Activated CD8-positive, alpha-beta memory T cell treated with anti-CD3 and anti-CD28 coated beads for 36 hours (primary cell): ENCODE results near the gene ACP7. TPM values are rescaled to one million over a fixed set of nuclear protein-coding genes. Genes with fewer than 3 reads are reported as not detected.

Experiments
- CTCF ChIA-PET: fragments of 350-600 bp; sonication (Branson Sonifier 250); formaldehyde crosslinking; loops from one replicate; lab custom pipeline; 2021; ENCODE audit warnings: antibody characterized with exemption; lab: Charles Lee
- POLR2A ChIA-PET: fragments of 350-600 bp; sonication (Branson Sonifier 250); formaldehyde crosslinking; loops from one replicate; lab custom pipeline; 2021; ENCODE audit warnings: antibody characterized with exemption; lab: Charles Lee
- total RNA-seq, 2 experiments: library from RNA; stranded (reverse); gene quantifications; one replicate each; pipeline ENCODE4 v1.2.3, GENCODE V29; 2021

Gene ACP7
- total RNA-seq, 2 experiments from 2014 or later, result not detected

DNA sequence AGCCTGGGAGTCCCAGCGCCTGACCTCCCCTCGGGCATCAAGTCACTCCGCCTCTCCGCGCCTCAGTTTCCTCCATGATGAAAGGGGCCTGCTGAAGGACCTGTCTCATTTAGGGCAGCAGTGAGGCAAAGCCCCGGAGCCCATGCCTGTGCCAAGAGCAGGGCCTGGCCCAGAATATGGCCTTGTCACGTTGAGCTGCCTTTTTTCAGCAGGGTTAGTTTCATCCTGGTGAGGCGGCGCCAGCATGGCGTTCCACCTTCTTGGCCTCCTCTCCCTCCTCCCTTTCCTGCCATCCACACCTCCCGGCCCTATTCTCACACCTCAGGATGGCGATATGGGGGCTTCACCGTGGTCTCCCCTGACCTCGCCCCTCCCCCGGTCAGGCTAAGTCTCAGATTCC is 71.6 kb downstream of the ACP7 start:
- POLR2A ChIA-PET, result no interaction called here
- CTCF ChIA-PET, result no interaction called here

DNA sequence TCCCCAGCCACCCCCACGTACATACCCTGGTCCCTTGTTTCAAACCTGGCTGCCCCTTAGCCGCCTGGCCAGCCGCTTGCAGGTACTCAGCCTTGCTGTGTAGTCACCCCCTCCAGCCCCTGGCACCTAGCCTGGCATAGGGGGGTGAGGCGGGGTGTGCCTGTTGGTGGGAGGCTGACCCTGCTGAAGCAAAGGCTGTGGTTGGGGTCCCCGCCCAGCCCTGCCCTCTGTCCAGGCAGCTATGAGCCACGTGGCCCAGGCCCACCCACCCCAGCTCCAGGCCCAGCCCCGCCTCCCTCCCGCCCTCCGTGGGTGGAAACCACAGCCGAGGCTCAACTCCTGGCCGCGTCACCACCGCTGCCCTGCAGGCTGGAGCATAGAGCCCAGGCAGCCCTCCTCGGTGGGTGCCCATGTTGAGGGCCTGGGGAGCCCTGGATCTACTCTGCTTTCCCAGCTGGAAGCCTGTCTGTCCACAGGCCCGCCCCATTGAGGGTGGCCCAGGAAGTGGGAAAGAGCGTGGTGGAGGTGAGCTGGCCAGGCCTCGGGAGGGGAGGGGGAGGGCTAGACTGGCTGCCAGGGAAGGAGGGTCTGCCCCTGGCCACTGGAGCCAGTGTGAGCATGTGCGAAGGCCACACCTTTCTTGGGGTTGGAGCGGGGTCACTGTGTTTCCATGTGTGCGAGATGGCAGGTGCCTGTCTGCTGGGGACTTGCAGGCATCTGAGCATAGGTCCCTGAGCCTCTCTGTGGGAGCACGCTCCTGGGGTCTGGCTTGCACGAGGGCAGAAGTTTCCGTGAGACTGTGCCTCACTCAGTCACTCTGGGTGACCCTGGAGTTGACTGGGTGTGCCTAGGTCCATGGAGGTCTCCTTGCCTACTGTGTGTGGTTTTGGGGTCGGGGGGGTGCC is 72.4 kb downstream of the ACP7 start:
- ChIA-PET POLR2A (no interaction called here), CTCF (no interaction called here)

DNA sequence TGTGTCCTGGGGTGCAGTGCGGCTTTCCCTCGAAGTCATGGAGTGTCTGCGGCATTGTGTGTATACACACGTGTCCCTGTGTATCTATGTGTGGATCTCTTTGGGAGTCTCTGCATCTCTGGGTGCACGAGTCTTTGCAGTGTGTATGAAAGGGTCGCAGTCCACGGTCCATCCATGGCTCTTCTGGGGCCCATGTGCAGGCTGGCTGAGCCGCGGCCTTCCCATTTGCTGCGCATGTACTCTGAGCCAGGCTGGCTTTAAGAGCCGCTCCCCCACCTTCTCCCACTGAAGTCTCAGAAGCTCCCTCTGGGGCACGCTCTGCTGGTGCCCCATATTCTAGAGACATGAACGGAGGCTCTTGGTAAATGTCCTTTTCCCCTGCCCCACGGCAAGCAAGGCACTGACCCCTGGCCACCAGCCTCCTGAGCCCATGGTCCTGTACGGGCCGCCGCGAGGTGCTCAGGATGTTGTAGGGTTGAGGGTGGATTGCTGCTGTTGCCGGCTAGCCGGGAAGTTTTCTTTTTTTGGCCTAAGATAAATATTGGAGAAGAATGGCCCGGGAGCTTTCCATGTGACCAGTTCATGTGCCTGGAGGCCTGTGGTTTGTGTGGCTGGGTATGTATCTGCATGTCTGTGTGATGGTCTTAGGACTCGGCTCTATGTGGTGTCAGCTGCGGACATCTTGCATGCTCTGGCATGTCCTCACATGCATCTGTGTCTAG is 73.3 kb downstream of the ACP7 start:
- ChIA-PET POLR2A (no interaction called here), CTCF (no interaction called here)

DNA sequence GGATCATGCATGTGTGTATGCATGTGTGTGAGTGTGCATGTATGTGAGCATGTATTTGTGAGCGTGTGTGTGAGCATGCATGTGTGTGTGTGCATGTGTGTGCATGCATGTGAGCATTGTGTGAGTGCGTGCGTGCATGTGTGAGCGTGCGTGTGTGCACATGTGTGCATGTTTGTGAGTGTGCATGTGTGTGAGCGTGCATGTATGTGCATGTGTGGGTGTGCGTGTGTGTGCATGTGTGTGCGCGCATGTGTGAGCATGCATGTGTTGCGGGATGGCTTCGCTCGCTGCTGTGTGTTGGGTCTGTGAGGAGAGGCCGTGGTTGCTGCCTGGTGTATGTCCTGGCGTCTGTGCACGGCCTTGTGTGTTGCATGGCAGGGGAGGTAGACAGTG is 73.8 kb downstream of the ACP7 start:
- CTCF ChIA-PET, result no interaction called here
- POLR2A ChIA-PET, result no interaction called here

DNA sequence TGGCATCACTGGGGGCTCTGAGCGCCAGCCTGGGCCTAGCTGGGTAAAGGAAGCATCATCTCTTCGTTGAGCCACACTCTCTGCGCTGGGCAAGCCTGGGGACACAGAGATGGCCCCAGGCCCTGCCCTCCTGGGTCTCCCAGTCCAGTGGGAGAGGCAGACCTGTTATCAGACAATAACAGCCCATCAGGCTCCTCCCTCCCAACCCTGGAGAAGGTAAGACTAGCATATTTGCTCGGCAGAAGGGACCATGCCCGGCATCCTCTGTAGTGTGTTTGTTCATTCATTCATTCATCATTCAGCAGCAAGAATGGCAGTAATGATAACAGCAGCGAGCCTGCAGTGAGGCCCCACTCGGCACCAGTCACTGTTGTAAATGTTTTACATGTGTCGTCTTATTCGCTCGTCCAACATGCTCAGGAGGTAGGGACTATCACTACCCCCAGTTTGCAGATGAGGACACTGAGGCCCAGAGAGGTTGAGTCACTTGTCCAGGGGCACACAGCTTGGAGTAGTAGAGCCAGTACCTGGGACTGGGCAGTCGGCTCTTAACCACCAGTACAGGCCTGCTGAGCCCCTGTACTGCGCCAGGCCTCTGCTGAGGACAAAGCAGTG is 74.6 kb downstream of the ACP7 start:
- CTCF ChIA-PET, result no interaction called here
- POLR2A ChIA-PET, result no interaction called here

DNA sequence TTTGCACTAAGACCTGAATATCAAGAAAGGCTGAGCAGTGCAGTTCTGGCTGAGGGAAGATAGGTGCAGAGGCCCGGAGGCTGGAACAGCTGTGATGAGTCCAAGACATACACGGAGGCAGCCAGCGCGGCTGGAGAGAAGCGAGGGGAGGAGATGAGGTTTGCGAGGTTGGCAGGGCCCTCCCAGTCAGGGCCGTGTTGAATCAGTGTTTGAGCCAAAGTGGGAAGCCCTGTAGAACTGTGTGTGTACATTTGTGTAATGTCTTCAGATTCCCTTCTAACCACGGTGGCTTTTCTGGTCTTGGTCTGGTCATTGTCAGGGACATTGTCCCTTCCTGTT is 76.3 kb downstream of the ACP7 start:
- POLR2A ChIA-PET, result no interaction called here

More for the DNA sequence above, 76.3 kb downstream of the ACP7 start:
- CTCF ChIA-PET, result no interaction called here

Other genes starting within 250 kb of the ACP7 start
- gene HNRNPL, start 234.4 kb upstream of the ACP7 start, total RNA-seq, result 100 to 1,000 TPM; 677 to 698 TPM
- 10 to 100 TPM; 84.0 to 85.5 TPM for gene RINL, start 206.1 kb upstream of the ACP7 start, total RNA-seq
- 10 to 100 TPM; 28.3 to 30.4 TPM for gene SIRT2, start 184.8 kb upstream of the ACP7 start, total RNA-seq
- gene NFKBIB, start 184.4 kb upstream of the ACP7 start, total RNA-seq, result 100 to 1,000 TPM in 1 of 2 experiments, 10 to 100 TPM in 1; 99.9 to 103 TPM
- gene CCER2, start 172.2 kb upstream of the ACP7 start, total RNA-seq, result under 1 TPM; 0.44 to 0.53 TPM
- 10 to 100 TPM; 41.7 to 47.3 TPM for gene SARS2, start 153.6 kb upstream of the ACP7 start, total RNA-seq
- 100 to 1,000 TPM; 113 to 121 TPM for gene MRPS12, start 153.4 kb upstream of the ACP7 start, total RNA-seq
- not detected for gene FBXO17, start 108.6 kb upstream of the ACP7 start, total RNA-seq
- 1 to 10 TPM in 1 of 2 experiments, under 1 TPM in 1; 0.82 to 1.4 TPM for gene FBXO27, start 51.8 kb upstream of the ACP7 start, total RNA-seq
- gene PAK4, start 41.4 kb downstream of the ACP7 start, total RNA-seq, result 10 to 100 TPM; 19.2 TPM
- gene NCCRP1, start 112.6 kb downstream of the ACP7 start, total RNA-seq, result not detected
- not detected for gene SYCN, start 119.9 kb downstream of the ACP7 start, total RNA-seq
- not detected for gene IFNL3, start 160.6 kb downstream of the ACP7 start, total RNA-seq
- under 1 TPM; 0.25 TPM for gene IFNL4, start 164.5 kb downstream of the ACP7 start, total RNA-seq
- gene IFNL2, start 184.0 kb downstream of the ACP7 start, total RNA-seq, result not detected
- not detected for gene IFNL1, start 212.0 kb downstream of the ACP7 start, total RNA-seq
- 1 to 10 TPM; 4.3 to 4.6 TPM for gene LRFN1, start 236.5 kb downstream of the ACP7 start, total RNA-seq